Karpas-422 (cell line): Measurements from ENCODE around the gene CCBE1. TPM values are rescaled to one million over a fixed set of nuclear protein-coding genes. Genes with fewer than 3 reads are reported as not detected.
"Not testable (repeated sequence)": the region's sequence is repeated elsewhere in the genome, so short reads cannot be mapped to it uniquely, and the experiment has no call there.

Experiments
- DNase-seq: peaks from one replicate; pipeline ENCODE4 v3.0.0-alpha.2; 2015
- H2AFZ ChIP-seq: fragments of 200-600 bp; sonication (generic); 2 replicates; pipeline ENCODE4 v1.6.1; 2014; ENCODE audit warnings: antibody characterized with exemption, low read length, mixed read lengths
- H3K27ac ChIP-seq: fragments of 200-600 bp; sonication (generic); 2 replicates; pipeline ENCODE4 v1.5.1; 2014; ENCODE audit warnings: mild to moderate bottlenecking, low read length, moderate library complexity
- H3K27me3 ChIP-seq: fragments of 200-600 bp; sonication (generic); 2 replicates; pipeline ENCODE4 v1.6.1; 2014; ENCODE audit warnings: low read length, mixed read lengths
- H3K36me3 ChIP-seq: fragments of 200-600 bp; sonication (generic); 2 replicates; pipeline ENCODE4 v1.6.1; 2014; ENCODE audit warnings: low read length, mixed read lengths; ENCODE audit not compliant: insufficient read depth
- H3K4me1 ChIP-seq: fragments of 200-600 bp; sonication (generic); 2 replicates; pipeline ENCODE4 v1.6.1; 2014; ENCODE audit warnings: mild to moderate bottlenecking, low read length, mixed read lengths
- H3K4me2 ChIP-seq: fragments of 200-600 bp; sonication (generic); 2 replicates; pipeline ENCODE4 v1.6.1; 2014; ENCODE audit warnings: low read length, low read depth, mild to moderate bottlenecking; ENCODE audit not compliant: poor library complexity, severe bottlenecking
- H3K4me3 ChIP-seq: fragments of 200-600 bp; sonication (generic); 2 replicates; pipeline ENCODE4 v1.5.1; 2014; ENCODE audit warnings: mild to moderate bottlenecking, antibody characterized with exemption, low read length, mixed read lengths
- H3K79me2 ChIP-seq: fragments of 200-600 bp; sonication (generic); 2 replicates; pipeline ENCODE4 v1.6.1; 2014; ENCODE audit warnings: mild to moderate bottlenecking, low read length, mixed read lengths
- H3K9ac ChIP-seq: fragments of 200-600 bp; sonication (generic); 2 replicates; pipeline ENCODE4 v1.6.0; 2014; ENCODE audit warnings: low read length
- H3K9me2 ChIP-seq: fragments of 200-600 bp; sonication (generic), shearing (Covaris generic); replicated peaks from 2 replicates; pipeline ENCODE4 v1.6.0; 2014; ENCODE audit warnings: mild to moderate bottlenecking, low read length, moderate library complexity; ENCODE audit not compliant: insufficient read depth
- H3K9me3 ChIP-seq: fragments of 300-700, 200-600 bp; sonication (generic); 2 replicates; pipeline ENCODE4 v1.6.1; 2014; ENCODE audit warnings: low read length, mixed read lengths
- H4K20me1 ChIP-seq: fragments of 200-600 bp; sonication (generic); 2 replicates; pipeline ENCODE4 v1.6.1; 2014; ENCODE audit warnings: mild to moderate bottlenecking, antibody characterized with exemption, low read length, low read depth; ENCODE audit not compliant: insufficient read depth
- total RNA-seq: library from RNA; depleted of rRNA; stranded (reverse); fragments of >200 nt; shearing (Covaris generic); gene quantifications from 2 replicates; pipeline ENCODE4 v1.2.3, GENCODE V29; 2014; ENCODE audit warnings: low replicate concordance

CCBE1 gene
- total RNA-seq, 1 experiment from 2014 or later = not detected

GRCh38 chr18:59516356-59517155, 180.7 kb downstream of the CCBE1 start:
- no peak overlapping the region for H3K27ac ChIP-seq
- H3K4me3 ChIP-seq = no peak overlapping the region
- no peaks in the 10 kb centered on the region for H3K27me3 ChIP-seq
- H4K20me1 ChIP-seq = no peaks in the 10 kb centered on the region
- H3K36me3 ChIP-seq = no peaks in the 10 kb centered on the region
- H3K9me3 ChIP-seq = no peaks in the 10 kb centered on the region
- H2AFZ ChIP-seq = no peak overlapping the region
- no peak overlapping the region for H3K4me2 ChIP-seq
- no peaks in the 10 kb centered on the region for H3K79me2 ChIP-seq
- H3K9ac ChIP-seq = no peak overlapping the region
- no peaks in the 10 kb centered on the region for H3K4me1 ChIP-seq
- DNase-seq = no peak
- H3K9me2 ChIP-seq = no peaks in the 10 kb centered on the region

- H3K9me2 ChIP-seq, H3K9ac ChIP-seq, H3K27me3 ChIP-seq, DNase-seq, H2AFZ ChIP-seq, H3K9me3 ChIP-seq, H3K4me3 ChIP-seq, H3K36me3 ChIP-seq, H4K20me1 ChIP-seq, H3K27ac ChIP-seq, H3K4me1 ChIP-seq, H3K4me2 ChIP-seq, H3K79me2 ChIP-seq: not testable (repeated sequence)
Measured at GRCh38 chr18:59515956-59516355, 181.3 kb downstream of the CCBE1 start.

- Histone ChIP-seq H3K27me3 (no peaks in the 10 kb centered on the region), H3K27ac (no peak overlapping the region), H3K9ac (no peak overlapping the region), H2AFZ (no peak overlapping the region), H3K4me3 (no peak overlapping the region), H3K9me2 (no peaks in the 10 kb centered on the region), H3K79me2 (no peaks in the 10 kb centered on the region), H4K20me1 (no peaks in the 10 kb centered on the region), H3K9me3 (no peaks in the 10 kb centered on the region), H3K4me1 (no peaks in the 10 kb centered on the region), H3K4me2 (no peak overlapping the region), H3K36me3 (no peaks in the 10 kb centered on the region)
- DNase-seq = no peak
Measured at GRCh38 chr18:59515147-59515546, 182.1 kb downstream of the CCBE1 start.

GRCh38 chr18:59514203-59514602, 183.0 kb downstream of the CCBE1 start:
- Histone ChIP-seq H2AFZ (no peak overlapping the region), H4K20me1 (no peaks in the 10 kb centered on the region), H3K9me2 (no peaks in the 10 kb centered on the region), H3K27me3 (no peaks in the 10 kb centered on the region), H3K27ac (no peak overlapping the region), H3K36me3 (no peaks in the 10 kb centered on the region), H3K9me3 (no peaks in the 10 kb centered on the region), H3K4me2 (no peak overlapping the region), H3K79me2 (no peaks in the 10 kb centered on the region), H3K4me3 (no peak overlapping the region), H3K4me1 (no peaks in the 10 kb centered on the region), H3K9ac (no peak overlapping the region)
- no peak for DNase-seq

GRCh38 chr18:59512025-59512755, 185.0 kb downstream of the CCBE1 start:
- no peak for DNase-seq
- H2AFZ ChIP-seq = no peak overlapping the region
- no peaks in the 10 kb centered on the region for H3K9me3 ChIP-seq
- H3K4me3 ChIP-seq = no peak overlapping the region
- H3K9me2 ChIP-seq = no peaks in the 10 kb centered on the region
- no peak overlapping the region for H3K4me2 ChIP-seq
- H3K27me3 ChIP-seq = no peaks in the 10 kb centered on the region
- no peak overlapping the region for H3K9ac ChIP-seq
- H3K79me2 ChIP-seq = no peaks in the 10 kb centered on the region
- no peaks in the 10 kb centered on the region for H4K20me1 ChIP-seq
- no peaks in the 10 kb centered on the region for H3K4me1 ChIP-seq
- H3K36me3 ChIP-seq = no peaks in the 10 kb centered on the region
- H3K27ac ChIP-seq = no peak overlapping the region

- Histone ChIP-seq H3K4me3 (no peak overlapping the region), H4K20me1 (no peaks in the 10 kb centered on the region), H3K79me2 (no peaks in the 10 kb centered on the region), H3K9me3 (no peaks in the 10 kb centered on the region), H3K36me3 (no peaks in the 10 kb centered on the region), H3K9me2 (no peaks in the 10 kb centered on the region), H3K27me3 (no peaks in the 10 kb centered on the region), H3K4me1 (no peaks in the 10 kb centered on the region), H3K9ac (no peak overlapping the region), H3K4me2 (no peak overlapping the region), H2AFZ (no peak overlapping the region), H3K27ac (no peak overlapping the region)
- DNase-seq = no peak
Measured at GRCh38 chr18:59509481-59510442, 187.5 kb downstream of the CCBE1 start.

- no peaks in the 10 kb centered on the region for H3K27me3 ChIP-seq
- no peaks in the 10 kb centered on the region for H3K79me2 ChIP-seq
- H3K36me3 ChIP-seq = no peaks in the 10 kb centered on the region
- H3K27ac ChIP-seq = no peak overlapping the region
- no peak overlapping the region for H2AFZ ChIP-seq
- H3K4me1 ChIP-seq = no peaks in the 10 kb centered on the region
- H3K9me3 ChIP-seq = no peaks in the 10 kb centered on the region
- no peaks in the 10 kb centered on the region for H3K9me2 ChIP-seq
- no peaks in the 10 kb centered on the region for H4K20me1 ChIP-seq
- H3K4me2 ChIP-seq = no peak overlapping the region
- H3K9ac ChIP-seq = no peak overlapping the region
- no peak for DNase-seq
- no peak overlapping the region for H3K4me3 ChIP-seq
Measured at GRCh38 chr18:59505356-59505755, 191.9 kb downstream of the CCBE1 start.
